ENCODE measurements around the gene PRR5L. TPM values are rescaled to one million over a fixed set of nuclear protein-coding genes. Genes with fewer than 3 reads are reported as not detected.

The PRR5L gene
- total and polyA plus RNA-seq, 7 donors: 3.3 to 105 (median 11.9) TPM

- Histone ChIP-seq H3K27ac (no peak overlapping the region), H3K36me3 (peaks cover 0 to 3% (median 0%) of the 10 kb centered on the region in 4 donors), H3K27me3 (no peaks in the 10 kb centered on the region), H3K4me1 (no peaks in the 10 kb centered on the region), H3K4me3 (no peak overlapping the region), H3K9me3 (no peaks in the 10 kb centered on the region)
- WGBS, 2 donors: 79 to 93% methylated on average over 2 of the region's 2 CpGs
- TF ChIP-seq POLR2AphosphoS5 (IDR thresholded peaks at IDR 0.05): no peak
- TF ChIP-seq EP300 (IDR thresholded peaks at IDR 0.05): no peak
- no peak for TF ChIP-seq POLR2A (IDR thresholded peaks at IDR 0.05)
- no peak for TF ChIP-seq CTCF (IDR thresholded peaks at IDR 0.05)
- intact Hi-C loops (cut with DNase I): no loop called here
- no peak for DNase-seq
Observed at GRCh38 chr11:36392196-36392595, 96.1 kb downstream of the PRR5L start.

GRCh38 chr11:36394056-36394455 is 98.0 kb downstream of the PRR5L start:
- peaks cover 0 to 3% (median 0%) of the 10 kb centered on the region in 4 donors for H3K36me3 ChIP-seq
- 60 to 90% methylated on average over 2 of the region's 2 CpGs for WGBS, 2 donors
- no peaks in the 10 kb centered on the region for H3K27me3 ChIP-seq
- H3K9me3 ChIP-seq: no peaks in the 10 kb centered on the region
- H3K4me3 ChIP-seq: no peak overlapping the region
- no peak for TF ChIP-seq CTCF (IDR thresholded peaks at IDR 0.05)
- TF ChIP-seq EP300 (IDR thresholded peaks at IDR 0.05): no peak
- no peak for TF ChIP-seq POLR2A (IDR thresholded peaks at IDR 0.05)
- TF ChIP-seq POLR2AphosphoS5 (IDR thresholded peaks at IDR 0.05): no peak
- H3K27ac ChIP-seq: no peak overlapping the region
- DNase-seq: no peak
- intact Hi-C loops (cut with DNase I): no loop called here
- no peaks in the 10 kb centered on the region for H3K4me1 ChIP-seq

- Histone ChIP-seq H3K9me3 (no peaks in the 10 kb centered on the region), H3K36me3 (peaks cover 0 to 3% (median 0%) of the 10 kb centered on the region in 4 donors), H3K27ac (no peak overlapping the region), H3K4me3 (no peak overlapping the region), H3K27me3 (no peaks in the 10 kb centered on the region), H3K4me1 (no peaks in the 10 kb centered on the region)
- no peak for TF ChIP-seq POLR2AphosphoS5 (IDR thresholded peaks at IDR 0.05)
- TF ChIP-seq EP300 (IDR thresholded peaks at IDR 0.05): no peak
- no peak for TF ChIP-seq POLR2A (IDR thresholded peaks at IDR 0.05)
- DNase-seq: no peak
- intact Hi-C loops (cut with DNase I): no loop called here
- WGBS, 2 donors: 81 to 84% methylated on average over 3 of the region's 3 CpGs
Observed at GRCh38 chr11:36394926-36395325, 98.8 kb downstream of the PRR5L start.

GRCh38 chr11:36395978-36396736 is 100.1 kb downstream of the PRR5L start:
- Histone ChIP-seq H3K4me1 (no peaks in the 10 kb centered on the region), H3K27me3 (no peaks in the 10 kb centered on the region), H3K36me3 (peaks cover 0 to 3% (median 0%) of the 10 kb centered on the region in 4 donors), H3K4me3 (no peak overlapping the region), H3K27ac (no peak overlapping the region), H3K9me3 (no peaks in the 10 kb centered on the region)
- intact Hi-C loops (cut with DNase I): no loop called here
- no peak for DNase-seq
- 93% methylated on average over 11 of the region's 11 CpGs for WGBS, 2 donors
- TF ChIP-seq POLR2AphosphoS5 (IDR thresholded peaks at IDR 0.05): no peak

- Histone ChIP-seq H3K36me3 (peaks cover 0 to 3% (median 0%) of the 10 kb centered on the region in 4 donors), H3K27me3 (no peaks in the 10 kb centered on the region), H3K4me1 (no peaks in the 10 kb centered on the region), H3K9me3 (no peaks in the 10 kb centered on the region), H3K4me3 (no peak overlapping the region), H3K27ac (no peak overlapping the region)
- DNase-seq: no peak
- TF ChIP-seq POLR2AphosphoS5 (IDR thresholded peaks at IDR 0.05) (no peak), CTCF (IDR thresholded peaks at IDR 0.05) (no peak), EP300 (IDR thresholded peaks at IDR 0.05) (no peak), POLR2A (IDR thresholded peaks at IDR 0.05) (no peak)
- intact Hi-C loops (cut with DNase I): no loop called here
- WGBS, 2 donors: 85 to 86% methylated on average over 21 of the region's 21 CpGs
Observed at GRCh38 chr11:36398231-36398953, 102.3 kb downstream of the PRR5L start.

All from sigmoid colon (tissue), 7 donors.